ENCODE results near the gene ARHGEF4. TPM values are rescaled to one million over a fixed set of nuclear protein-coding genes. Genes with fewer than 3 reads are reported as not detected.

ARHGEF4 gene
- total RNA-seq, 2 experiments from 2014 or later: 4.2 to 4.3 TPM

DNA sequence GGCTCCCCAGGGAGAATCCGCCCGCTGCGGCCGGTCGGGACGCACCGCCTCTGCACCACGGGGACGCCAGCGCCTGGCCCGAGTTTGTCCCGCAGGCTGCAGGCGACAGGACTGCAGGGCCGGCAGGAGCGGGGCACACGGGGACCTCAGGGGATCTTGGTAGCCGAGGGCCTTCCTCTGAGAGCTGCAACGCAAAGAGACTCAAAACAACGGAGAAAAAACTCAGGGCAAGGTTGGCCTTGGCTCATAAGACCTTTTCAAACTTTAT, 79.7 kb downstream of the ARHGEF4 start:
- TF ChIP-seq, protein P1, sequence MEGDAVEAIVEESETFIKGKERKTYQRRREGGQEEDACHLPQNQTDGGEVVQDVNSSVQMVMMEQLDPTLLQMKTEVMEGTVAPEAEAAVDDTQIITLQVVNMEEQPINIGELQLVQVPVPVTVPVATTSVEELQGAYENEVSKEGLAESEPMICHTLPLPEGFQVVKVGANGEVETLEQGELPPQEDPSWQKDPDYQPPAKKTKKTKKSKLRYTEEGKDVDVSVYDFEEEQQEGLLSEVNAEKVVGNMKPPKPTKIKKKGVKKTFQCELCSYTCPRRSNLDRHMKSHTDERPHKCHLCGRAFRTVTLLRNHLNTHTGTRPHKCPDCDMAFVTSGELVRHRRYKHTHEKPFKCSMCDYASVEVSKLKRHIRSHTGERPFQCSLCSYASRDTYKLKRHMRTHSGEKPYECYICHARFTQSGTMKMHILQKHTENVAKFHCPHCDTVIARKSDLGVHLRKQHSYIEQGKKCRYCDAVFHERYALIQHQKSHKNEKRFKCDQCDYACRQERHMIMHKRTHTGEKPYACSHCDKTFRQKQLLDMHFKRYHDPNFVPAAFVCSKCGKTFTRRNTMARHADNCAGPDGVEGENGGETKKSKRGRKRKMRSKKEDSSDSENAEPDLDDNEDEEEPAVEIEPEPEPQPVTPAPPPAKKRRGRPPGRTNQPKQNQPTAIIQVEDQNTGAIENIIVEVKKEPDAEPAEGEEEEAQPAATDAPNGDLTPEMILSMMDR (IDR thresholded peaks at IDR 0.05): no peak
- ATAC-seq (no peak), DNase-seq (no peak)
- Mint-ChIP-seq H3K27ac (no peak overlapping the region), H3K4me1 (ENCODE audit: low read depth) (no peaks in the 10 kb centered on the region), H3K27me3 (peaks cover 9% of the 10 kb centered on the region), H3K9me3 (no peaks in the 10 kb centered on the region), H3K36me3 (ENCODE audit: low read depth) (no peaks in the 10 kb centered on the region), H3K4me3 (no peak overlapping the region)
- CTCF ChIA-PET: no interaction called here
- POLR2A ChIA-PET: no interaction called here
- intact Hi-C loops (cut with micrococcal nuclease): no loop called here

GRCh38 chr2:130917006-130917688, 80.4 kb downstream of the ARHGEF4 start:
- ChIA-PET CTCF (no interaction called here), POLR2A (no interaction called here)
- no peak overlapping the region for H3K4me3 Mint-ChIP-seq
- no peak for DNase-seq
- intact Hi-C loops (cut with micrococcal nuclease): no loop called here
- TF ChIP-seq, protein P1 (IDR thresholded peaks at IDR 0.05): no peak
- H3K4me1 Mint-ChIP-seq (ENCODE audit: low read depth): no peaks in the 10 kb centered on the region
- H3K36me3 Mint-ChIP-seq (ENCODE audit: low read depth): no peaks in the 10 kb centered on the region
- peaks cover 9% of the 10 kb centered on the region for H3K27me3 Mint-ChIP-seq
- no peaks in the 10 kb centered on the region for H3K9me3 Mint-ChIP-seq
- H3K27ac Mint-ChIP-seq: no peak overlapping the region
- ATAC-seq: no peak

DNA sequence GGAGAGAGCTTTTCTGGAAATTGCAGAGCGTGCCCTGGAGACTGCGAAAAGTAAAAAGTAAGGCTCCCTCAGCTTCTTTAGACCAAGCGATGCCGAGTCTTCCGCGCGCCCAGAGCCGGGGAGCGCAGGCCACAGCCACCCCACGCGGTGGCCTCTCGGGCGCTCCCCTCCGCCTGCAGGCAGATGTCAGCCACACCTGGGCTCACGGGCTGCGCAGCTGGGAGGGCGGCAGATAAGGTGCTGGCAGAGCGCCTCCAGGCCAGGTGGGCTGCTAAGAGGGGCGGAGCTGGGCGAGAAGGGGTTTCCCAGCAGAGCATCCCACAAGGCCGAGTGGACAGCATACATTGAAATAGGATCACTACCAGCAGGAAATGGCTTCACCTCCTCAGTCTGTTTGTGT, 81.7 kb downstream of the ARHGEF4 start:
- ATAC-seq (no peak), DNase-seq (no peak)
- Mint-ChIP-seq H3K4me1 (ENCODE audit: low read depth) (no peaks in the 10 kb centered on the region), H3K27me3 (peaks cover 9% of the 10 kb centered on the region), H3K27ac (no peak overlapping the region), H3K9me3 (no peaks in the 10 kb centered on the region), H3K4me3 (no peak overlapping the region), H3K36me3 (ENCODE audit: low read depth) (no peaks in the 10 kb centered on the region)
- intact Hi-C loops (cut with micrococcal nuclease): no loop called here
- ChIA-PET POLR2A (no interaction called here), CTCF (interaction anchor here (0.8 kb wide), 1 partner anchor 121 kb away, joined by 3 read pairs; no protein-coding TSS in a partner anchor)
- TF ChIP-seq, protein P1 (IDR thresholded peaks at IDR 0.05): no peak

- TF ChIP-seq, protein P1 (IDR thresholded peaks at IDR 0.05): peak; percentile 95
- intact Hi-C loops (cut with micrococcal nuclease): loop anchor here (2.0 kb wide), 1 partner anchor 122 kb away; no protein-coding TSS in a partner anchor
- Mint-ChIP-seq H3K4me3 (no peak overlapping the region), H3K27ac (no peak overlapping the region), H3K27me3 (peaks cover 7% of the 10 kb centered on the region), H3K4me1 (ENCODE audit: low read depth) (no peaks in the 10 kb centered on the region), H3K9me3 (no peaks in the 10 kb centered on the region), H3K36me3 (ENCODE audit: low read depth) (no peaks in the 10 kb centered on the region)
- ChIA-PET POLR2A (interaction anchor here (1.3 kb wide), 1 partner anchor 123 kb away, joined by 4 read pairs; no protein-coding TSS in a partner anchor), CTCF (interaction anchor here (0.7 to 1.8 kb wide), 19 partner anchors 8 to 125 kb away, joined by 3 to 14 read pairs (median 4); no protein-coding TSS in a partner anchor)
- peak; percentile 53 for ATAC-seq
- DNase-seq: peak; percentile 71
Measured at GRCh38 chr2:130920415-130921163, 83.9 kb downstream of the ARHGEF4 start.

DNA sequence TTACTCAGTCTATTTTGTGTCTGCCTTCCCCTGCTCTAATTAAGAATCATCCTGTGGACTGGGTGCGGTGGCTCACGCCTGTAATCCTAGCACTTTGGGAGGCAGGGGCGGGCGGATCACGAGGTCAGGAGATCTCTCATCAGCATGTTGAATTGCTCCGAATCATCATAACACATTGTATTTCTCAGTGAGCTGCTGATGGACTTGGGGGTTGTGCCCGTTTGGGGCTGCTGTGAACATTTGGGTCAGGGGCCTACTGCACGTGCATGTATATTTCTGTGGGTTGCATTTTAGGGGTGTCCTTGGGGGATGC, 84.4 kb downstream of the ARHGEF4 start:
- ChIA-PET POLR2A (interaction anchor here (1.3 kb wide), 1 partner anchor 124 kb away, joined by 4 read pairs; no protein-coding TSS in a partner anchor), CTCF (interaction anchor here (0.7 to 1.8 kb wide), 19 partner anchors 8 to 130 kb away, joined by 3 to 14 read pairs (median 4); no protein-coding TSS in a partner anchor)
- Mint-ChIP-seq H3K4me1 (ENCODE audit: low read depth) (no peaks in the 10 kb centered on the region), H3K4me3 (no peak overlapping the region), H3K27me3 (peaks cover 7% of the 10 kb centered on the region), H3K9me3 (no peaks in the 10 kb centered on the region), H3K36me3 (ENCODE audit: low read depth) (no peaks in the 10 kb centered on the region), H3K27ac (no peak overlapping the region)
- intact Hi-C loops (cut with micrococcal nuclease): loop anchor here (2.0 kb wide), 1 partner anchor 122 kb away; no protein-coding TSS in a partner anchor
- no peak for DNase-seq
- no peak for ATAC-seq
- TF ChIP-seq, protein P1 (IDR thresholded peaks at IDR 0.05): no peak

Data from activated CD8-positive, alpha-beta T cell treated with anti-CD3 and anti-CD28 coated beads for 36 hours (primary cell).